Erythroblast (primary cell): Measurements from ENCODE around the gene GNG14.
A peak's percentile ranks its signal among the peaks of the same experiment; 100 is the strongest.

Experiments used
- DNase-seq, 2 experiments: peaks; one replicate each; lab custom pipeline; 2025; lab: John Stamatoyannopoulos, UW
- GATA1 ChIP-seq: IDR thresholded peaks from 2 replicates; pipeline ENCODE4 v1.6.1; 2011; ENCODE audit warnings: low read depth, mild to moderate bottlenecking, control low read depth, low read length, moderate library complexity
- POLR2A ChIP-seq: IDR thresholded peaks from 2 replicates; pipeline ENCODE4 v1.6.1; 2011; ENCODE audit warnings: mild to moderate bottlenecking, low read length

GNG14 gene

GRCh38 chr19:12660980-12661379 lies 26.8 kb upstream of the GNG14 start:
- TF ChIP-seq POLR2A (no peak), GATA1 (no peak)
- no peak for DNase-seq

- DNase-seq, result peak; percentile 85 to 86
- no peak for TF ChIP-seq POLR2A
- no peak for TF ChIP-seq GATA1
Observed at GRCh38 chr19:12664406-12665280, 23.2 kb upstream of the GNG14 start.

- no peak for DNase-seq
Observed at GRCh38 chr19:12665281-12665573, 22.6 kb upstream of the GNG14 start.

GRCh38 chr19:12665671-12666264 lies 22.0 kb upstream of the GNG14 start:
- no peak for DNase-seq

More at GRCh38 chr19:12665281-12665573, 22.6 kb upstream of the GNG14 start:
- TF ChIP-seq GATA1 (no peak), POLR2A (no peak)

GRCh38 chr19:12666265-12667048 lies 21.3 kb upstream of the GNG14 start, which contains the start of the genes MAN2B1 and WDR83:
Gene MAN2B1 (minus strand): TSS chr19:12666742. CDS start chr19:12666701, 41 bp downstream.
Gene WDR83 (plus strand): TSS chr19:12666807. CDS start chr19:12669791, 2,984 bp downstream.
- DNase-seq, result peak; percentile 78 to 88
- TF ChIP-seq GATA1 (no peak), POLR2A (peak; percentile 35)

More at GRCh38 chr19:12665671-12666264, 22.0 kb upstream of the GNG14 start:
- TF ChIP-seq GATA1 (no peak), POLR2A (no peak)

- DNase-seq, result peak; percentile 44 to 73
- no peak for TF ChIP-seq GATA1
- TF ChIP-seq POLR2A, result no peak
Observed at GRCh38 chr19:12667731-12668302, 20.0 kb upstream of the GNG14 start.

- DNase-seq, result no peak
- TF ChIP-seq POLR2A, result no peak
- TF ChIP-seq GATA1, result no peak
Observed at GRCh38 chr19:12668346-12668745, 19.5 kb upstream of the GNG14 start.

GRCh38 chr19:12668932-12669269 lies 18.9 kb upstream of the GNG14 start:
- peak; percentile 91 to 94 for DNase-seq
- TF ChIP-seq GATA1 (no peak), POLR2A (no peak)

GRCh38 chr19:12669270-12670158 lies 18.3 kb upstream of the GNG14 start:
- peak; percentile 92 to 93 for DNase-seq
- peak; percentile 60 for TF ChIP-seq POLR2A
- TF ChIP-seq GATA1, result no peak

- TF ChIP-seq POLR2A (no peak), GATA1 (no peak)
- no peak for DNase-seq
Observed at GRCh38 chr19:12670159-12670928, 17.5 kb upstream of the GNG14 start.

- no peak for DNase-seq
Observed at GRCh38 chr19:12672744-12673143, 15.1 kb upstream of the GNG14 start.

GRCh38 chr19:12675399-12675798 lies 12.4 kb upstream of the GNG14 start:
- DNase-seq, result no peak
- TF ChIP-seq GATA1 (no peak), POLR2A (no peak)

More at GRCh38 chr19:12672744-12673143, 15.1 kb upstream of the GNG14 start:
- TF ChIP-seq GATA1 (no peak), POLR2A (no peak)
